ENCODE measurements around the gene ANAPC5. TPM values are rescaled to one million over a fixed set of nuclear protein-coding genes. Genes with fewer than 3 reads are reported as not detected.

Gene ANAPC5
- total RNA-seq, 1 experiment from 2014 or later: 116 TPM

GRCh38 chr12:121358073-121358472 is 5.9 kb upstream of the ANAPC5 start:
- Mint-ChIP-seq H3K4me3 (no peak overlapping the region), H3K4me1 (peaks cover 3% of the 10 kb centered on the region; the same call in 1 of the 2 replicates), H3K27me3 (ENCODE audit: low read depth) (peaks cover 3% of the 10 kb centered on the region), H3K27ac (no peak overlapping the region), H3K36me3 (no peaks in the 10 kb centered on the region), H3K9me3 (no peaks in the 10 kb centered on the region)
- ChIA-PET POLR2A (interaction anchor here (0.6 kb wide), 1 partner anchor 122 kb away, joined by 3 read pairs; no protein-coding TSS in a partner anchor), CTCF (interaction anchor here (1.4 kb wide), 1 partner anchor 85 kb away, joined by 3 read pairs; no protein-coding TSS in a partner anchor)
- TF ChIP-seq TEAD4 (CRISPR knock-in tag; IDR thresholded peaks at IDR 0.05) (no peak), ZNF317 (CRISPR knock-in tag; IDR thresholded peaks at IDR 0.05; ENCODE audit: borderline replicate concordance, low read depth) (no peak), ZBTB21 (CRISPR knock-in tag; IDR thresholded peaks at IDR 0.05; ENCODE audit: borderline replicate concordance) (no peak), ERG (CRISPR knock-in tag; IDR thresholded peaks at IDR 0.05) (no peak), ZNF219 (CRISPR knock-in tag; IDR thresholded peaks at IDR 0.05; ENCODE audit: borderline replicate concordance) (no peak), NR3C1 (CRISPR knock-in tag; conservative IDR thresholded peaks at IDR 0.05; ENCODE audit: low read depth) (no peak), E2F4 (CRISPR knock-in tag; IDR thresholded peaks at IDR 0.05; ENCODE audit: borderline replicate concordance, low read depth) (no peak), OVOL2 (CRISPR knock-in tag; IDR thresholded peaks at IDR 0.05; ENCODE audit: borderline replicate concordance) (no peak), MXD4 (CRISPR knock-in tag; IDR thresholded peaks at IDR 0.05; ENCODE audit: borderline replicate concordance) (no peak), USF1 (CRISPR knock-in tag; IDR thresholded peaks at IDR 0.05) (no peak), ATF2 (CRISPR knock-in tag; IDR thresholded peaks at IDR 0.05; ENCODE audit: borderline replicate concordance, low read depth) (no peak), ZNF121 (CRISPR knock-in tag; IDR thresholded peaks at IDR 0.05) (no peak), E2F5 (CRISPR knock-in tag; IDR thresholded peaks at IDR 0.05) (no peak), NFYB (CRISPR knock-in tag; conservative IDR thresholded peaks at IDR 0.05; ENCODE audit: low read depth) (no peak), NR1H2 (CRISPR knock-in tag; IDR thresholded peaks at IDR 0.05) (no peak), NFE2L1 (CRISPR knock-in tag; IDR thresholded peaks at IDR 0.05) (no peak), SMAD3 (CRISPR knock-in tag; IDR thresholded peaks at IDR 0.05; ENCODE audit: borderline replicate concordance) (no peak)
- DNase-seq (ENCODE audit: low spot score) (no peak), ATAC-seq (no peak)

GRCh38 chr12:121357331-121357730 is 5.1 kb upstream of the ANAPC5 start:
- DNase-seq (ENCODE audit: low spot score) (no peak), ATAC-seq (no peak)
- ChIA-PET CTCF (interaction anchor here (0.6 kb wide), 1 partner anchor 46 kb away, joined by 3 read pairs; no protein-coding TSS in a partner anchor), POLR2A (no interaction called here)
- no peak overlapping the region for H3K4me3 Mint-ChIP-seq
- no peaks in the 10 kb centered on the region for H3K9me3 Mint-ChIP-seq
- H3K27ac Mint-ChIP-seq: no peak overlapping the region
- peaks cover 5% of the 10 kb centered on the region; the same call in 1 of the 2 replicates for H3K4me1 Mint-ChIP-seq
- no peaks in the 10 kb centered on the region for H3K36me3 Mint-ChIP-seq
- peaks cover 3% of the 10 kb centered on the region for H3K27me3 Mint-ChIP-seq (ENCODE audit: low read depth)
- TF ChIP-seq RELA (CRISPR knock-in tag; IDR thresholded peaks at IDR 0.05; ENCODE audit: borderline replicate concordance) (no peak), USF1 (CRISPR knock-in tag; IDR thresholded peaks at IDR 0.05) (no peak), ATF6 (CRISPR knock-in tag; IDR thresholded peaks at IDR 0.05) (no peak), ZNF671 (CRISPR knock-in tag; IDR thresholded peaks at IDR 0.05) (no peak), ESRRA (CRISPR knock-in tag; IDR thresholded peaks at IDR 0.05; ENCODE audit: borderline replicate concordance) (no peak), ZNF425 (CRISPR knock-in tag; conservative IDR thresholded peaks at IDR 0.05) (no peak), NR1H2 (CRISPR knock-in tag; IDR thresholded peaks at IDR 0.05) (no peak), NFYB (CRISPR knock-in tag; conservative IDR thresholded peaks at IDR 0.05; ENCODE audit: low read depth) (no peak)
